NT2/D1 (cell line): ENCODE measurements around the gene PIP5K1C.
"Not testable (repeated sequence)": the region's sequence is repeated elsewhere in the genome, so short reads cannot be mapped to it uniquely, and the experiment has no call there.

Experiments used
- SUZ12 ChIP-seq: IDR thresholded peaks from 2 replicates; pipeline ENCODE4 v1.6.1; 2011; ENCODE audit not compliant: insufficient read length, insufficient read depth; ENCODE audit errors: extremely low read depth
- YY1 ChIP-seq: IDR thresholded peaks from 2 replicates; pipeline ENCODE4 v1.6.1; 2011; ENCODE audit not compliant: insufficient read length, insufficient read depth
- ZNF274 ChIP-seq: IDR thresholded peaks from 2 replicates; pipeline ENCODE4 v1.6.1; 2011; ENCODE audit warnings: mild to moderate bottlenecking, low read depth, low read length

DNA sequence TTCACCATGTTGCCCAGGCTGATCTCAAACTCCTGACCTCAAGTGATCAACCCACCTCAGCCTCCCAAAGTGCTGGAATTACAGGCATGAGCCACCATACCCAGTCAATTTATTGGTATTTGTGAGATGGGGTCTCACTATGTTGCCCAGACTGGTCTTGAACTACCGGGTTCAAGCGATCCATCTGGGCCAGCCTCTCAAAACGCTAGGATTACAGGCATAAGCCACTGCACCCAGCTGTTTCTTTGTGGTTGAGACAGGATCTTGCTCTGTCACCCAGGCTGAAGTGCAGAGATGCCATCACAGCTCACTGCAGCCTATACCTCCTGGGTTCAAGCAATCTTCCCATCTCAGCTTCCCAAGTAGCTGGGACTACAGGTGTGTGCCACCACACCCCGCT lies 118.5 kb downstream of the PIP5K1C start:
- TF ChIP-seq ZNF274, YY1, SUZ12: not testable (repeated sequence)
